ENCODE data around the gene SNCA. TPM values are rescaled to one million over a fixed set of nuclear protein-coding genes. Genes with fewer than 3 reads are reported as not detected.

The SNCA gene
- total RNA-seq, 1 experiment from 2014 or later, result 3.1 TPM

DNA sequence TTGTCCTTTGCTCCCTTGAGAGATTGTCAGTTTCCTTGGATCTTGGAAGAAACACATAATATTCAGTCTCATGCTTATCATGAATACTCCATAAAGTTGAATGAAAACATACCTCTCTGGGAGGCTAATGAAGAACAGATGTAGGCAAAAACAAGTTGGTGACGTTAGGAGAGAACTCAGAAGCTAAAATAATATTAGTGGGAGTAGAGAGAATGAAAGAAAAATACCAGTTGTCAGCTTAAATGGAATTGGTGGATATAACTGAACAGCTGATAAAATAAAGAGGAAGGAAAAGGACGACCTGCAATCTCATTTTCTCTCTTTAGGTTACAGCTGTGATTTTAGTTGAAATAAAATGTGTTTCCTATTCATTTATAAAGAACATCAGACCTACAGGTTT is 124.8 kb downstream of the SNCA start:
- intact Hi-C loops (cut with micrococcal nuclease; ENCODE audit: unreplicated experiment), result no loop called here
- Histone ChIP-seq H3K4me1 (ENCODE audit: insufficient read depth, low read length, poor library complexity, severe bottlenecking) (no peaks in the 10 kb centered on the region), H3K36me3 (ENCODE audit: insufficient read depth, low read length, poor library complexity, severe bottlenecking) (no peaks in the 10 kb centered on the region), H3K27me3 (replicated peaks; ENCODE audit: insufficient read depth, low read depth, low read length, poor library complexity) (no peaks in the 10 kb centered on the region), H3K9me3 (ENCODE audit: low read depth, low read length, poor library complexity, severe bottlenecking) (no peaks in the 10 kb centered on the region), H3K27ac (ENCODE audit: low read depth, low read length, poor library complexity, severe bottlenecking) (no peak overlapping the region), H3K4me3 (ENCODE audit: low read depth, low read length, poor library complexity, severe bottlenecking) (no peak overlapping the region)
- DNase-seq (ENCODE audit: low spot score), result no peak
- no peak for TF ChIP-seq CTCF (conservative IDR thresholded peaks at IDR 0.05; ENCODE audit: low read depth, low read length)
- no peak for TF ChIP-seq EZH2 (IDR thresholded peaks at IDR 0.05; ENCODE audit: borderline replicate concordance, low read depth, low read length, poor library complexity, severe bottlenecking)
- ChIA-PET CTCF (no interaction called here), POLR2A (ENCODE audit: low non-redundant PET) (no interaction called here)
- BruUV-seq (replicated peaks), result no TSS peak

- DNase-seq (ENCODE audit: low spot score), result no peak
- no peaks in the 10 kb centered on the region for H3K4me1 ChIP-seq (ENCODE audit: insufficient read depth, low read length, poor library complexity, severe bottlenecking)
- no TSS peak for BruUV-seq (replicated peaks)
- CTCF ChIA-PET, result no interaction called here
- no peaks in the 10 kb centered on the region for H3K36me3 ChIP-seq (ENCODE audit: insufficient read depth, low read length, poor library complexity, severe bottlenecking)
- no peak overlapping the region for H3K27ac ChIP-seq (ENCODE audit: low read depth, low read length, poor library complexity, severe bottlenecking)
- no peaks in the 10 kb centered on the region for H3K27me3 ChIP-seq (replicated peaks; ENCODE audit: insufficient read depth, low read depth, low read length, poor library complexity)
- H3K9me3 ChIP-seq (ENCODE audit: low read depth, low read length, poor library complexity, severe bottlenecking), result no peaks in the 10 kb centered on the region
- intact Hi-C loops (cut with micrococcal nuclease; ENCODE audit: unreplicated experiment), result no loop called here
- no peak for TF ChIP-seq CTCF (conservative IDR thresholded peaks at IDR 0.05; ENCODE audit: low read depth, low read length)
- TF ChIP-seq EZH2 (IDR thresholded peaks at IDR 0.05; ENCODE audit: borderline replicate concordance, low read depth, low read length, poor library complexity, severe bottlenecking), result no peak
- no peak overlapping the region for H3K4me3 ChIP-seq (ENCODE audit: low read depth, low read length, poor library complexity, severe bottlenecking)
- POLR2A ChIA-PET (ENCODE audit: low non-redundant PET), result no interaction called here
Observed at GRCh38 chr4:89708903-89709421, 128.0 kb downstream of the SNCA start.

GRCh38 chr4:89707467-89707866 is 129.5 kb downstream of the SNCA start:
- ChIA-PET POLR2A (ENCODE audit: low non-redundant PET) (no interaction called here), CTCF (no interaction called here)
- H3K36me3 ChIP-seq (ENCODE audit: insufficient read depth, low read length, poor library complexity, severe bottlenecking), result no peaks in the 10 kb centered on the region
- H3K27ac ChIP-seq (ENCODE audit: low read depth, low read length, poor library complexity, severe bottlenecking), result no peak overlapping the region
- no peak overlapping the region for H3K4me3 ChIP-seq (ENCODE audit: low read depth, low read length, poor library complexity, severe bottlenecking)
- intact Hi-C loops (cut with micrococcal nuclease; ENCODE audit: unreplicated experiment), result no loop called here
- BruUV-seq (replicated peaks), result no TSS peak
- no peak for TF ChIP-seq CTCF (conservative IDR thresholded peaks at IDR 0.05; ENCODE audit: low read depth, low read length)
- no peak for TF ChIP-seq EZH2 (IDR thresholded peaks at IDR 0.05; ENCODE audit: borderline replicate concordance, low read depth, low read length, poor library complexity, severe bottlenecking)
- no peaks in the 10 kb centered on the region for H3K9me3 ChIP-seq (ENCODE audit: low read depth, low read length, poor library complexity, severe bottlenecking)
- no peak for DNase-seq (ENCODE audit: low spot score)
- no peaks in the 10 kb centered on the region for H3K4me1 ChIP-seq (ENCODE audit: insufficient read depth, low read length, poor library complexity, severe bottlenecking)
- H3K27me3 ChIP-seq (replicated peaks; ENCODE audit: insufficient read depth, low read depth, low read length, poor library complexity), result no peaks in the 10 kb centered on the region

All from A673 (cell line).